ENCODE data around the gene ORC4.
"Not testable (repeated sequence)": the region's sequence is repeated elsewhere in the genome, so short reads cannot be mapped to it uniquely, and the experiment has no call there.

The ORC4 gene

DNA sequence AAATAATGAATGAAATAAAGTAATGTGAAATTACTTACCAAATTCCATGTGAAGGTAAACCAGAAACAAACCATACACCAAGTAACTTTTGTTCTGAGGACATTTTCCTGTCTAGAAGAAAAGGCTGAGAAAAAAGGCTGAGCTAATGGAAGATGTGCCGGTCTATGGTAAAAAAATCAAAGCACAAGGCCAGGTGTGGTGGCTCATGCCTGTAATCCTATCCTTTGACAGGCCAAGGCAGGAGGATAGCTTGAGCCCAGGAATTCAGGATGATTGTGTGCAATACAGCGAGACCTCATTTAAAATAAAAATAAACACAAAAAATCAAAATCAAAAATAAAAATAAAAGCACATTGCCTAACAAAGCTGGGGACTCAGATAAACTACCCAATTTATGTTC is 6.7 kb downstream of the ORC4 start:
- DNase-seq, result no peak

DNA sequence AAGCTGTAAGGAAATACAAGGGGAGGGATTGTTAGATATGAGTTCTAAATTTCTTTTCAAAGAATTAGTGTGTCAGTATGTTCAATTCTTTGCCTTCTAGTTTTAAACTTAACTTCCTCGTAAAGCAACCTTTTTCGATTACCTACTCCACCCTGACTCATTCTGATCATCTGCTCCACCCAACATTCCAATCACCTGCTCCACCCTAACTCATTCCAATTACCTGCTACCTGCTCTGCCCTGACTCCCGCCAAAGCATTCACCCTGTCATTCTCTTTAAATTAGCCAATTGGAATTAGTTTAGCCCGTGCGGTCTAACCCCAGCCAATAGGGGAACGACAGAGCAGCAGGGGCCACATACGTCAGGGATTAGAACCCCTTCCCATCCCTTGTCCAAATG is 12.1 kb downstream of the ORC4 start:
- DNase-seq, result not testable (repeated sequence)

DNA sequence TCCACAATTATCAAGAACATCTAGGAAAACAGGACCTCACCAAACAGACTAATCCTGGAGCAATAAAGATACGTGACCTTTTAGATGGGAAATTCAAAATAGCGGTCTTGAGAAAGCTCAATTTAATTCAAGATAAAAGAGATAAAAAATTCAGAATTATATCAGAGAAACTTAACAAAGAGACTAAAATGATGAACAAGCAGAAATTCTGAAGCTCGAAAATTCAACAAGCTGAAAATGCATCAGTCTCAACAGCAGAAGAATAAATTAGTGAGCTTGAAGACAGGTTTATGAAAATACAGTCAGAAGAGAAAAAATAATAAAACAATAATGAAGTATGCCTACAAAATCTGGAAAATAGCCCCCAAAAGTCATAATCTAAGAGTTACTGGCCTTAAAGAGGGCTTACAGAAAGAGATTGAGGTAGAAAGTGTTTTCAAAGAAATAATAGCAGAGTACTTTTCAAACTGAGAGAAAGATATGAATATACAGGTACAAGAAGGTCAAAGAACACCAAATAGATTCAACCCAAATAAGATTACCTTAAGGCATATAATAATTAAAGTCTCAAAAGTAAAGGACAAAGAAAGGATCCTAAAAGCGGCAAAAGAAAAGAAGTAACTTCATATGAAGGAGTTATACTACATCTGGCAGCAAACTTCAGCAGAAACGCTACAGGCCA is 13.2 kb downstream of the ORC4 start:
- DNase-seq, result no peak

DNA sequence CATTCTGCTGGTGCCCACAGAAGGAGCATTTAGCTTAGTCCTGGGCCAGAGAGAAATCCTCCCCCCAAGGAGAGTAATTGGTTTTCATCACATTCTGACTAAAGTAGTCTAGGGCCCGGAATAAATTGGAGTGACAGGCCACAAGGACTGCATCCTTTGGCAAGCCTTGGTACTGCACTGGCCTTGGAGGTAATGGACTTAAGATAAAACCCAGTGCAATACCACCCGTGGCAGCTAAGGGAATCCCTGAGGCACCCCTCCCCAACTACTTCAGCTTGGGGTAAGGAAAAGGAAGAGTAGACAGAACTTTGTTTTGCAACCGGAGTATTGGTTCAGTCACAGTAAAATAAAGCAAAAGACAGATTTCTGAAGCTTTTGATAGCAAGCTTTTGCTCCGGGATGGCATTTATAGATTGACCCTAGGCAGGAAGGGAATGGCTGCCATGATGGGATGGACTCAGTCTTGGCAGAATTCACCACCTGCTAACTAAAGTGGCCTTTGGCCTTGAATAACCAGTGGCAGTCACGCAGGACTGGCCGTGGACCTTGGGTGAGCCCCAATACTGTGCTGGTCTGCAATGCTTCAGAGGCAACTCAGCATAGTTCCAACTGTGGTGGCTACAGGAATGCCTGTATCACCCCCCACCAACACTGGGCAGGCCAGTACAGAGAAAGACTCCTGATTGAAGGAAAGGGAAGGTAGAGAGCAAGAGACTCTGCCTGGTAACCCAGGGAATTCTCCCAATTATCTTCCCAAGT is 14.1 kb downstream of the ORC4 start:
- DNase-seq, result no peak

DNA sequence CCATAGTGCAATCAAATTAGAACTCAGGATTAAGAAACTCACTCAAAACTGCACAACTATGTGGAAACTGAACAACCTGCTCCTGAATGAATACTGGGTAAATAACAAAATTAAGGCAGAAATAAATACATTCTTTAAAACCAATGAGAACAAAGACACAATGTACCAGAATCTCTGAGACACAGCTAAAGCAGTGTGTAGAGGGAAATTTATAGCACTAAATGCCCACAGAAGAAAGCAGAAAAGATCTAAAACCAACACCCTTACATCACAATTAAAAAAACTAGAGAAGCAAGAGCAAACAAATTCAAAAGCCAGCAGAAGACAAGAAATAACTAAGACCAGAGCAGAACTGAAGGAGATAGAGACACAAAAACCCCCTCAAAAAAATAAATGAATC is 18.1 kb downstream of the ORC4 start:
- DNase-seq, result not testable (repeated sequence)

DNA sequence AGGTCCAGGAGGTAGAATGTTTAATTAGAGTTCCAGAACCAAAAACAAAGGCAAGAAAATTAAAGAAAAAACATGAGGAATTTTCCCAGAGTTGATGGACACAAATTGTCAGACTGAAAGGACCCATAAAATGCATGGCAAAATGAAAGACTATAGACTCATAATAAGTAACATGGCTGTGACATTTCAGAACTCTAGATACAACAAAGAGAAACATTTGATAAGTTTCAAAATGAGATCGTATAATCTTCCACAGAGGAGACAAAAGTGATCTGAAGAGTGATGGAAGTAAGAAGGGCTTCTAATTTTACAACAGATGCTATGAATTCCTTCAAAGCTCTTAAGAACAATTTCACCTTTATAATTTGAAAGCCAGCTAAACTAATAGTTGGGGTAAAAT is 20.4 kb downstream of the ORC4 start:
- DNase-seq, result no peak

DNA sequence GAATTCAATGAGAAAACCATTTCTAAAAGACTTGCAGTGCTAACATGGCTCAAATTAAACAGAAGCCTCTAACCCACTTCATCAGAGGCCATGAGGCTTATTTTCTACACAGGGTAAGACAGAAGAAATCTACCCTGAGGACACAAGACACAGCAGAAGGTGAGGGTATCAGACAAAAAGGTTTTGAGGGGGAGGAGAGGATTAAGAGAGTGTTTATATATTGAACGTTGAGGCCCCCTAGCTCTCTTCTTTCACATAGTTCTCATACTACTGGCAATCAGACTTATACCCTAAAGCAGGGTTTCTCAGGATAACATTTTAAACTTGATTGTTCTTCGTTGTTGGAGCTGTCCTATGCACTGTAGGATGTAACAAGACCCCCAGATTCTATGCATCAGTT is 21.4 kb downstream of the ORC4 start:
- no peak for DNase-seq

DNA sequence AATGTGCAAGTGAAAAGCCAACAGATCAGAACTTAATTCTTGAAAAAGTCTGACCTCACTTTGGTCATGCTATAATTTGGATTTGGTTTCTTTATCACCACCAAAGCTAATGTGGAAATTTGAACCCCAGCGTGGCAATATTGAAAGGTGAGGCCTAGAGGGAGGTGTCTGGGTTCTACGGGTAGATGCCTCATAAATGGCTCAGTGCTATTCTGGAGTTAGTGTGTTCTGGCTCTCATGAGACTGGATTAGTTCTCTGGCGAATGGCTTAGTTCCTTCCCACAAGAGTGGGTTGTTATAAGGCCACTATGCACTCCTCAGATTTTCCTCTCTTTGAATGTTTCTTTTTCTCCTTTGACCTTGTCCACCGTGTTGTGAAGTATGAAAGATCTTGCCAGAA is 22.3 kb downstream of the ORC4 start:
- no peak for DNase-seq

DNA sequence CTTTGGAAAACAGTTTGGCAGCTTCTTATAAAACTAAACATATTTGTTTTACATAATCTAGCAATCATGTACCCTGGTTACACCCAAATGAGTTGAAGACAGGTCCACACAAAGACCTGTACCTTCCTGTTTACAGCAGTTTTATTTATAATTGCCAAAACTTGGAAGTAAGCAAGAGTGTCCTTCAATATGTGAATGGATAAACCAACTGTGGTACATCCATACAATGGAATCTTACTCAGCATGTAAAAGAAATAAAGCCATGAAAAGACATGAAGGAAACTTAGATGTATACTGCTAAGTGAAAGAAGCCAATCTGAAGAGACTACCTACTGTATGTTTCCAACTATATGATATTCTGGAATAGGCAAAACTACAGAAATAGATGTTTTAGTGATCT is 23.7 kb downstream of the ORC4 start:
- DNase-seq, result no peak

DNA sequence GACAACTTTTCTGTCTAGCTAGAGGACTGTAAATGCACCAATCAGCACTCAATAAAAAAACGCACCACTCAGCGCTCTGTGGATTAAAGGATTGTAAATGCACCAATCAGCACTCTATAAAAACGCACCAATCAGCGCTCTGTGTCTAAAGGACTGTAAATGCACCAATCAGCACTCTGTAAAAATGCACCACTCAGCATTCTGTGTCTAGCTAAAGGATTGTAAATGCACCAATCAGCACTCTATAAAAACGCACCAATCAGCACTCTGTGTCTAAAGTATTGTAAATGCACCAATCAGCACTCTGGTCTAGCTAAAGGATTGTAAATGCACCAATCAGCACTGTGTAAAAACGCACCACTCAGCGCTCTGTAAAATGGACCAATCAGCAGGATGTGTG is 25.6 kb downstream of the ORC4 start:
- not testable (repeated sequence) for DNase-seq

DNA sequence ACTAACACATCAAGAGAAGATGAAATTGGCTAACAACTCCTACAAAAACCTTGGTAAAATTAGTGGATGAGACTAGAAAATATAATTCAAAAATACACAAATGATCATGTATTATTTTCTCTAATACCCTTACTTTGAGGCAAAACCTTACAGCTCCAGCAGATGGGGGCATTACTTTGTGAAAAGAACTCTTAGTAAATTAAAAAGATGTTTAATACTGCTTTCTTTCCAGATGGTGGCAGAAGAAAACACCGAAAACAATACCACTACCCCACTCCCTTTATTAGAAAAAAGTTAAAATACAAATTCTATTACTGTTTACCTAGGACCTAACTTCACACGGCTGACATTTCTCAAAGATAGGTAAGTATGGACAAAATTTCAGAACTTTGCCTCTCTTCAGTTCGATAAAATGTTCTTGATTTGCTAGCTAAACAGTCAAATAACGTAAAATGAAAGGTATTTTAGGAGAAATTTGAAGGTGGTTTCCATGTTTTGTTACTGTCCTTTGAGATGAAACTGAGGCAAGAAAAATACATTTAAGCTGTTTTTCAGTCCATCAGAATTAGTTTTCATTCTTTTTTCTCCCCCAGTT is 30.6 kb downstream of the ORC4 start:
- peak in 1 of 2 donors; percentile 72 for DNase-seq

DNA sequence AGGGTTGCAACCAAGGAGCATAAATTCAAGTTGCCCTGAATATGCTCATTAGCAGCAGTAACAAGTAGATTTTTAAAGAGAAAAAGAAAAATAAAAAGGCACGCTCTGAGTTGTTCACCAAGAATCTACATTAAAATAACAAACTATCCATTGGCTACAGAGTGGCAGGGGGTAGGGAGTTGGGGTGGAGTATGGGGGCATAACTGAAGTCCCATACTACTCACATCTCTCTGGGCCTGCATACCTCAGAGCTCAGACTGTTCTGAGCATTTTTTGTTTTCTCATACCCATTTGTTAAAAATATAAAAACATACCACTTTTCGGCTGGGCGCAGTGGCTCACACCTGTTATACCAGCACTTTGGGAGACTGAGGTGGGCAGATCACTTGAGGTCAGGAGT is 31.4 kb downstream of the ORC4 start:
- no peak for DNase-seq

DNA sequence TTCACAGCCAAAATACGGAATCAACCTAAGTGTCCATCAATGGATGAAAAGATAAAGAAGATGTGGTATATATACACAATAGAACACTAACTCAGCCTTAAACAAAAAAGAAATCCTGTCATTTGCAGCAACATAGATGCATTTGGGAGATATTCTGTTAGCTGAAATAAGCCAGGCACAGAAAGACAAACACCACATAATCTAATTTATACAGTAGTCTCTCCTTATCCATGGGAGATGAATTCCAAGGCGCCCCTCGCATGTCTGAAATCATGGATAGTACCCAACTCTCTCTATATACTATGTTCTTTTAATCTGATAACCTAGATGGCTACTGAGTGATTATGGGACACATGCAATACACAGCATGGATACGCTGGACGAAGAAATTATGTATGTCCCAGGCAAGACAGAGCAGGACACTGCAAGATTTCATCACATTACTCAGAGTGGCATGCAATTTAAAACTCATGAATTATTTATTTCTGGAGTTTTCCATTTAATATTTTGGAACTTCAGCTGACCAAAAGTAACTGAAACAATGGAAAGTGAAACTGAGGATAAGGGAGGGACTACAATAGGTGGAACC is 39.5 kb downstream of the ORC4 start:
- no peak for DNase-seq

DNA sequence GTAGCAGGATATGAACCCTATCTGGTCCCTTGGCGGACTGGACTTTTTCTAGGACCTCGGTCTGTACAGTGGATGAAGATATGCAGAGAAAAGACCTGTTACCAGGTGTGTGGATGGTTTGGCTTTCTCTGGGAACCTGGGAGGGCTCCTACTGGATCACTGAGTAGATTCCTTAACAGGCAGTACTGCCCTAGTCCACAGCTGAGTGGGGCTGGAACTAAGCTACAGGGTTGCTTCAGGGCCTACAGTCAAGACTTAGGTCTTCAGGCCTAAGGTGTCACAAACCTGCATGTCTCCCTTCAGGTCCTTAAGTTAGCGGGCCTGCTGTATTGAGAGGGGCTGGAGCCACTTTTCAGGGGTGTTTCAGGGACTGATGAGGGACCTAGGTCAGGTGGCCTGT is 42.9 kb downstream of the ORC4 start:
- DNase-seq, result no peak

DNA sequence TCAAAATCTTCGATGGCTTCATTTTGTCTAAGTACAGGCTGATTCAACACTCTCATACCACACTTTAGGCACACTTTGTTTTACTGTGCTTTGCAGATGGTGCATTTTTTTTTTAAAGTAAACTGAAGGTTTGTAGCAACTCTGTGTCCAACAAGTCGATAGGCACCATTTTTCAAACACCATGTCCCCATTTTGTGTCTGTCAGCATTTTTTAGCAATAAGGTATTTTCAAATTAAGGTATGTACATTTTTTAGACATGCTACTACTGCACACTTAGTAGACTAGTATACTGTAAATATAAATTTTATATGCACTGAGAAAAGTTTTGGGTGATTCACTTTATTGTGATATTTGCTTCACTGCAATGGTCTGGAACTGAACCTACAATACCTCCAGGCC is 44.4 kb downstream of the ORC4 start:
- DNase-seq, result no peak

DNA sequence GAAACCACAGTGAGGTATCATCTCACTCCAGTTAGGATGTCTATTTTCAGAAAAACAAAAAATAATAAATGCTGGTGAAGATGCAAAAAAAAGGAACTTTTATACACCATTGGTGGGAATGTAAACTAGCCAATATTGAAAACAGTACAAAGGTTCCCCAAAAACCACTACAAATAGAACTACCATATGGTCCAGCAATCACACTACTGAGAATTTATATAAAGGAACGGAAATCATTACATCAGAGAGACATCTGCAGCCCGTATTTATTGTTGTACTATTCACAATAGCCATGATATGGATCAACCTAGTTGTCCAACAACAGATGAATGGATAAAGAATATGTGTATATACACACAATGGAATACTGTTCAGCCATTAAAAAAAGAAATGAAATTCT is 52.0 kb downstream of the ORC4 start:
- no peak for DNase-seq

DNA sequence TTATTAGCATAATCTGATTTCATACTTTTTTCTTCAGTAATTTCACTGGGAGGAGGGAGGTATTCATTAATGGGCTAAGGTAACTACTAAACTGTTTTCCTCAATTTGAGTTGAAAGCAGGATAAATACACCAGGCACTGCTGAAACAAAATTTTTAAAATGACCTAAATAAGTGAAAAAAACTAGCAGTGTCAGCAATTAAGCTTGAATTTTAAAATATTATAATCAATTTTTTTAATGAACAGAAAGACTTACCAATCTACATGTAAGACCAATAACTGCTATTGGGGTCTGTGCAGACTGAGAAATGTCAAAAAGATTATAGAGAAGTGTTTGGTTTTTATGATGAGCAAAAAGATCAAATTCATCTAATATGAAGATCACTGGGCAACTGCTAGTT is 68.4 kb downstream of the ORC4 start:
- DNase-seq, result no peak

DNA sequence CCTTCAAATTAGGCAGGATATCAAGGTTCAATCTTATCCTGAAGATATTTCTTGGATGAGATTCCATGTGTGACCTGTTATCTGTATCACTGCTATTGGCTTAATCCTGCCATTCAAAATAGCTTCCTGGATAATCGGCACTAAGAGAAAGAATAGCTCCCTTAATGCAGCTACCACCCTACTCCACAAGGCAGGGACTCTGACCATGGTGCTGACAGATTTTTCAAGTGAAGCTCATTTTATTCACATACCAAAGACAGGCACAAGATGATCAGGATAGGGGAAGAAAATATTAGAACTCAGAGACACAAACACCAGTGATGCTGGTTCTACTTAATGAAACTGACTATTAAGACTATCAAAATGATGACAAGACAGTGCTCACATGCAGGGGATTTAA is 74.9 kb downstream of the ORC4 start:
- no peak for DNase-seq

DNA sequence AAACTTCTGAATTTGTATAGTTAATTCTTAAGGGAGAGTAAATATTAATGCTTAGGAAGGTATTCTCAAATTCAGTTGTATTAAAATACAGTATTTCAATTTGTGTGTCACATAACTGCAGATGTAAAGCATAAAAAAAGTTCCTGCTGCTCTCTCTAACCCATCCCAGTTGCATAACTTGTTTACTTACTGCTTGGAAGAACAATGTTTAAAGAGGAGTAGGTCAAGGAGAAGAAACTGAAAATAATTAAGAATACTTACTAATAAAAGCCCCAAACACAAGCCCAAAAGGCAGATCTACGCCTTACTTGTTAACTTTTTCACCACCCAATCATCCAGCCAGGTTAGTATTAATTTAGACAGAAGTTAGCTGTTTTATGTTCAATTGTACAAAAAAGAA is 81.2 kb downstream of the ORC4 start:
- DNase-seq, result no peak

DNA sequence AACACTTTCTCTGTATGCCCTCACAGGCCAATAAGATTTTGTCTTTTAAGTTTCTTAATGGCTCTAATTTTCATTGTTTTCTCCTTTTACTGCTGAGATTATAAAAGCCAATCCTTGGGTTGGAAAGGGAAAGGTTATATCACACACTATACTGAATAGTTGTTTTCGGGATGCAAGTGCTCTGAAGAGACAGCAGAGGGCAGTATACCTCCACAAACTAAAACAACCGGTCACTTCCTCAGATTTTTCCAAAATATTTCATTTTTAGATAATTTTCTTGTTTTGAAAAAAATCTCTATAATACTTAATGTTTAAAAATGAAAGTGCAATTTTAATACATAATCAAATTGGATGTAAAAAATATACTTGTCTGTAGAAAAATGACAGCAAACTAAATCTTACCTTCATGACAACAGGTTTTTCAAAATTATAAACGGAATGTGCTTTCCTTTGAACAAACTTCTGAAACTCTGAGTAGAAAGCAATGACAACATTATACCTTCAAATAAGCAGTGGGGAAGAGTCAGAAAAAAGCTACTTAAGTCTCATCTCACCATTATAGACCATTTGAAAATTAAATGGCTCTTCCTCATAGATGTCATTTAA is 82.7 kb downstream of the ORC4 start:
- DNase-seq, result peak in 1 of 2 donors; percentile 42

DNA sequence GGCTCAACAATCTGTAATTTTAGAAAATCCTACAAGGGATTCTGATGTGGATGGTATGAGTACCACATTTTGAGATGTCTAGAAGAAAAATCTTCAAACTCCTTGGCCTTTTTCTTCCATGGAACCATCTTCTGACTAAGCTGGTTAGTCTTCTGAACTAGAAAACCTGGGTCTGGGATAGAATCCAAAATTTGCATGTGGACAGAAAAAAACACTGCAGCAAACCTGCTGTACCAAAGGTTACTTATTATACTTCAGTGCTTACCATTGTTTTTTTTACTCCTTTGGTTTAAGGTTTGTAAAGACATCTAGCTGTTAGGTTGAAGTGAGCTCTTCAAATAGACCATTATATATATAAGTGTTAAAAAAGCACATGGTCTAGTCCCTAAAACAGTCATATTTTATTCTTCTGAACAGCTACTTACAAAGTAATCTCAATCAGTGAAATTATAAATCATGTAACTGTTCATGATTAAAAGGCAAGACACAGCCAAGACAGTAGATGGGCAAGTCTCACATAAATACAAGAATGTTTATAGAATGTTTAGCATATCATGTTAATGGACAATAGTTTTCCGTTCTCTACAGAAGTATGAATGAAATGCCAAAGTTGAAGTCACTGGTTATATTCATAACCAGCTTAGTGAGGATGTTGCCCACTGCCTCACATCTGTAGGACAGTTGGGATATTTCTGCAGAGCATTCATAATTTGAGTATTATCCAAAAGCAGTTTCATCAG is 85.5 kb downstream of the ORC4 start:
- no peak for DNase-seq

DNA sequence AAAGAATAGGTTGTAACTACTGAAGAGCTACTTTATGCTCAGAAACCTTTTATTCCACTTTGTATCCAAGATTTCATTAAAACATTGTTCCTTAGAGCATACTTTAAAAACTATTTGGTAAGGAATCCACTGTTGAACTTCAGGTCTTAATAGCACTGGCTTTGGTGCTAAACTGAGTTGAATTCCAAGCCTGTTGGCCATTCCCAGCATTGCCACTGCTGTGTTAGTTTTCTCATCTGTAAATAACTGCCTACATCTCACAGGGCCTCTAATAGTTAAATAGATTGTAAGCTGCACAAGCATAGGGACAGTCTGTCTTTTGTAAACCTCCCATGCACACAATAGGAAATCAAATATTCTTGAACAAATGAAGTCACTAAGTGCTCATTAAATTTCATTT is 86.6 kb downstream of the ORC4 start:
- DNase-seq, result no peak

DNA sequence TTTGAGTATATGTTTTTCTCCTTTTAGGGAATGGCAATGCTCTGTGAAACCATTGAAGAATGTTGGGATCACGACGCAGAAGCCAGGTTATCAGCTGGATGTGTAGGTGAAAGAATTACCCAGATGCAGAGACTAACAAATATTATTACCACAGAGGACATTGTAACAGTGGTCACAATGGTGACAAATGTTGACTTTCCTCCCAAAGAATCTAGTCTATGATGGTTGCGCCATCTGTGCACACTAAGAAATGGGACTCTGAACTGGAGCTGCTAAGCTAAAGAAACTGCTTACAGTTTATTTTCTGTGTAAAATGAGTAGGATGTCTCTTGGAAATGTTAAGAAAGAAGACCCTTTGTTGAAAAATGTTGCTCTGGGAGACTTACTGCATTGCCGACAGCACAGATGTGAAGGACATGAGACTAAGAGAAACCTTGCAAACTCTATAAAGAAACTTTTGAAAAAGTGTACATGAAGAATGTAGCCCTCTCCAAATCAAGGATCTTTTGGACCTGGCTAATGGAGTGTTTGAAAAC is 93.4 kb downstream of the ORC4 start:
- no peak for DNase-seq

All from CD4-positive, alpha-beta T cell treated with Interleukin-4 for 1 hour (primary cell).